IMR-90 (cell line): ENCODE results near the gene GABBR2. TPM values are rescaled to one million over a fixed set of nuclear protein-coding genes. Genes with fewer than 3 reads are reported as not detected.

Experiments
- ATAC-seq: fragments of 200-7000 bp; cut with Tn5 transposase; 2 replicates; pipeline ENCODE4 v1.9.1; 2020; ENCODE audit warnings: low read depth, mild to moderate bottlenecking, moderate library complexity
- BruUV-seq: library from RNA; stranded (reverse); fragments of 400-500 nt; replicated peaks from 2 replicates; lab custom pipeline; 2021; lab: Mats Ljungman, UMichigan
- CTCF ChIA-PET: fragments of 300-600 bp; formaldehyde crosslinking; extraction: SDS; loops from one replicate; lab custom pipeline; 2021; ENCODE audit warnings: antibody characterized with exemption; lab: Yijun Ruan, JAX
- POLR2A ChIA-PET: fragments of 300-600 bp; sonication (Branson Sonifier 250); formaldehyde crosslinking; loops from one replicate; lab custom pipeline; 2022; ENCODE audit warnings: antibody characterized with exemption; ENCODE audit not compliant: unreplicated experiment; lab: Charles Lee
- DNase-seq: peaks from one replicate; pipeline ENCODE4 v3.0.0; 2013
- H2AFZ ChIP-seq: replicated peaks from 2 replicates; pipeline ENCODE3; 2013; ENCODE audit warnings: low read length, mild to moderate bottlenecking; ENCODE audit not compliant: poor library complexity
- H2AK5ac ChIP-seq: 2 replicates; pipeline ENCODE4 v1.6.1; 2013; ENCODE audit warnings: low read depth, low read length, inconsistent platforms
- H2AK9ac ChIP-seq: replicated peaks from 2 replicates; pipeline ENCODE3; 2013; ENCODE audit warnings: mild to moderate bottlenecking, low read depth, low read length, moderate library complexity; ENCODE audit not compliant: poor library complexity
- H2BK120ac ChIP-seq: 2 replicates; pipeline ENCODE4 v1.6.1; 2013; ENCODE audit warnings: low read depth, low read length, inconsistent platforms
- H2BK15ac ChIP-seq: 3 replicates; pipeline ENCODE4 v1.6.1; 2013; ENCODE audit warnings: low read depth, low read length, inconsistent platforms
- H2BK20ac ChIP-seq: 2 replicates; pipeline ENCODE4 v1.6.1; 2013; ENCODE audit warnings: low read depth, mild to moderate bottlenecking, inconsistent platforms, low read length, moderate library complexity
- H2BK5ac ChIP-seq: 2 replicates; pipeline ENCODE4 v1.6.1; 2013; ENCODE audit warnings: mild to moderate bottlenecking, low read depth, low read length, inconsistent platforms; ENCODE audit not compliant: poor library complexity, severe bottlenecking
- H3K14ac ChIP-seq: replicated peaks from 2 replicates; pipeline ENCODE4 v1.6.1; 2013; ENCODE audit warnings: low read depth, low read length, inconsistent platforms
- H3K18ac ChIP-seq: 2 replicates; pipeline ENCODE4 v1.6.1; 2013; ENCODE audit warnings: low read depth, low read length, control low read depth
- H3K23ac ChIP-seq: 2 replicates; pipeline ENCODE4 v1.6.1; 2013; ENCODE audit warnings: low read depth, low read length, inconsistent platforms
- H3K27ac ChIP-seq: 2 replicates; pipeline ENCODE4 v1.5.1; 2013; ENCODE audit warnings: mild to moderate bottlenecking, control low read depth, low read length; ENCODE audit not compliant: insufficient read depth
- H3K27me3 ChIP-seq: 2 replicates; pipeline ENCODE4 v1.6.1; 2013; ENCODE audit warnings: low read length; ENCODE audit not compliant: control insufficient read depth, insufficient read depth
- H3K36me3 ChIP-seq: 2 replicates; pipeline ENCODE4 v1.6.1; 2013; ENCODE audit warnings: low read length, mixed read lengths; ENCODE audit not compliant: control insufficient read depth, insufficient read depth
- H3K4ac ChIP-seq: 2 replicates; pipeline ENCODE4 v1.6.1; 2013; ENCODE audit warnings: low read depth, low read length, inconsistent platforms
- H3K4me1 ChIP-seq: 2 replicates; pipeline ENCODE4 v1.6.1; 2013; ENCODE audit warnings: low read length, mixed read lengths; ENCODE audit not compliant: control insufficient read depth, insufficient read depth
- H3K4me2 ChIP-seq: 2 replicates; pipeline ENCODE4 v1.6.1; 2013; ENCODE audit warnings: low read depth, mild to moderate bottlenecking, control low read depth, low read length, moderate library complexity
- H3K4me3 ChIP-seq: 2 replicates; pipeline ENCODE4 v1.5.1; 2013; ENCODE audit warnings: low read depth, mild to moderate bottlenecking, control low read depth, low read length, moderate library complexity; ENCODE audit not compliant: insufficient read depth
- H3K56ac ChIP-seq: 2 replicates; pipeline ENCODE4 v1.6.1; 2013; ENCODE audit warnings: low read length, inconsistent platforms; ENCODE audit not compliant: insufficient read depth; ENCODE audit errors: extremely low read depth
- H3K79me1 ChIP-seq, 2 experiments: 2 replicates each; pipeline ENCODE4 v1.6.1; 2013; ENCODE audit warnings: low read length in 2 of 2, inconsistent platforms in 1 of 2, low read depth in 1 of 2
- H3K9ac ChIP-seq: 2 replicates; pipeline ENCODE4 v1.6.1; 2013; ENCODE audit warnings: low read depth, low read length, control low read depth
- H3K9me1 ChIP-seq: 2 replicates; pipeline ENCODE4 v1.6.1; 2013; ENCODE audit warnings: low read length, inconsistent platforms; ENCODE audit not compliant: insufficient read depth
- H3K9me3 ChIP-seq: 2 replicates; pipeline ENCODE4 v1.6.1; 2013; ENCODE audit warnings: low read length; ENCODE audit not compliant: control insufficient read depth, insufficient read depth
- H4K20me1 ChIP-seq: 2 replicates; pipeline ENCODE4 v1.6.1; 2013; ENCODE audit warnings: low read length, inconsistent platforms; ENCODE audit not compliant: insufficient read depth
- H4K5ac ChIP-seq: 2 replicates; pipeline ENCODE4 v1.6.1; 2013; ENCODE audit warnings: mild to moderate bottlenecking, low read depth, low read length, control low read depth
- H4K8ac ChIP-seq, 2 experiments: 2 replicates each; pipeline ENCODE4 v1.6.1; 2013; ENCODE audit warnings: low read depth in 2 of 2, low read length in 2 of 2, control low read depth in 1 of 2, inconsistent platforms in 1 of 2
- H4K91ac ChIP-seq: 2 replicates; pipeline ENCODE4 v1.6.1; 2013; ENCODE audit warnings: low read depth, low read length, inconsistent platforms; ENCODE audit not compliant: insufficient read depth
- CHD1 ChIP-seq: IDR thresholded peaks from 2 replicates; pipeline ENCODE4 v1.6.1; 2012; ENCODE audit warnings: low read depth, low read length, improper control_type of control experiment
- WGBS, 2 experiments: methylation state at CpG; one replicate each; pipeline versions ENCODE4 v1.1.5 to v1.1.7; 2013; ENCODE audit warnings: missing lambda C conversion rate in 2 of 2; ENCODE audit not compliant: insufficient read length in 1 of 2; ENCODE audit errors: extremely low coverage in 2 of 2; 5-methylcytosine and 5-hydroxymethylcytosine counted together
- dilution Hi-C: fragments of 300-500 bp; cut with HindIII; formaldehyde crosslinking; loops from one replicate; pipeline ENCODE4 v1.14.3; 2018; ENCODE audit warnings: low sequenced_read_pairs; ENCODE audit not compliant: unreplicated experiment
- in situ Hi-C: fragments of 300-500 bp; cut with MboI; formaldehyde crosslinking; loops from 3 replicates; pipeline ENCODE4 v1.14.3; 2019; ENCODE audit warnings: low sequenced_read_pairs, inconsistent platforms, mixed read lengths
- intact Hi-C: fragments of 100-400 bp; cut with micrococcal nuclease; formaldehyde crosslinking; loops from 2 replicates; pipeline ENCODE4 v1.10.0; 2022
- polyA plus RNA-seq, 3 experiments: library from polyadenylated mRNA; depleted of rRNA; stranded (reverse); fragments of >200 nt; gene quantifications; 2 replicates each; pipeline ENCODE4 v1.2.3, GENCODE V29; 2012; ENCODE audit warnings: low replicate concordance in 1 of 3
- total RNA-seq: library from RNA; depleted of rRNA; stranded (reverse); fragments of >200 nt; gene quantifications from 2 replicates; pipeline ENCODE4 v1.2.3, GENCODE V29; 2012

GABBR2 gene
- total and polyA plus RNA-seq, 2 of the 4 experiments (the other 2 are of a cell fraction): 14.2 to 20.3 TPM

- no peak overlapping the region for H3K18ac ChIP-seq
- H3K36me3 ChIP-seq: no peaks in the 10 kb centered on the region
- 0 out of 4 replicates have a peak overlapping the region, but pooled peaks of 1 of the 2 experiments have one; percentile 10 for H4K8ac ChIP-seq
- no peaks in the 10 kb centered on the region for H3K9me3 ChIP-seq
- no peak overlapping the region for H3K4me2 ChIP-seq
- H4K20me1 ChIP-seq: no peaks in the 10 kb centered on the region
- H2BK5ac ChIP-seq: no peak overlapping the region
- H2AK5ac ChIP-seq: no peak overlapping the region
- no peak overlapping the region for H4K5ac ChIP-seq
- POLR2A ChIA-PET: no interaction called here
- WGBS, 2 experiments: 40% methylated on average over 1 of the region's 11 CpGs; no CpG with 5 or more reads in 1 of the 2 experiments
- H3K56ac ChIP-seq: no peak overlapping the region
- H3K9ac ChIP-seq: no peak overlapping the region
- peaks cover 19% of the 10 kb centered on the region for H3K4me1 ChIP-seq
- H3K4me3 ChIP-seq: no peak overlapping the region
- intact Hi-C loops: no loop called here
- H3K9me1 ChIP-seq: peaks cover 12% of the 10 kb centered on the region; the same call in 1 of the 2 replicates
- no peak overlapping the region for H3K4ac ChIP-seq
- CTCF ChIA-PET: interaction anchor here (0.6 kb wide), 1 partner anchor 16 kb away, joined by 4 read pairs; no protein-coding TSS in a partner anchor
- no peak overlapping the region for H2BK120ac ChIP-seq
- H3K79me1 ChIP-seq: peaks cover 7 to 44% of the 10 kb centered on the region in 2 experiments; a peak in 3 of 4 replicates
- H3K23ac ChIP-seq: no peak overlapping the region
- H3K14ac ChIP-seq: no peak overlapping the region
- DNase-seq: no peak
- H3K27me3 ChIP-seq: no peaks in the 10 kb centered on the region
- no TSS peak for BruUV-seq
- no peak overlapping the region for H3K27ac ChIP-seq
- H2AFZ ChIP-seq: no peak overlapping the region
- no peak for ATAC-seq
- no peak overlapping the region for H2BK20ac ChIP-seq
- H2BK15ac ChIP-seq: peak overlapping the region; percentile 33; the same call in 1 of the 3 replicates
- no peak overlapping the region for H4K91ac ChIP-seq
- in situ Hi-C loops: no loop called here
- dilution Hi-C loops: no loop called here
- TF ChIP-seq CHD1: no peak
- no peak overlapping the region for H2AK9ac ChIP-seq
Observed at GRCh38 chr9:98594546-98595160, 114.1 kb downstream of the GABBR2 start.
